HUES64 (cell line): ENCODE measurements around the gene FMOD.
A peak's percentile ranks its signal among the peaks of the same experiment; 100 is the strongest.
"Not testable (repeated sequence)": the region's sequence is repeated elsewhere in the genome, so short reads cannot be mapped to it uniquely, and the experiment has no call there.

Source experiments
- H3K27ac ChIP-seq: 2 replicates; pipeline ENCODE4 v1.7.0; 2013; ENCODE audit warnings: low read depth, low read length, inconsistent platforms
- H3K27me3 ChIP-seq: 2 replicates; pipeline ENCODE4 v1.6.1; 2013; ENCODE audit warnings: mild to moderate bottlenecking, low read length; ENCODE audit not compliant: insufficient read depth
- H3K36me3 ChIP-seq: 2 replicates; pipeline ENCODE4 v1.6.1; 2013; ENCODE audit warnings: mild to moderate bottlenecking, low read length; ENCODE audit not compliant: insufficient read depth
- H3K4me1 ChIP-seq: 2 replicates; pipeline ENCODE4 v1.6.1; 2013; ENCODE audit warnings: mild to moderate bottlenecking, low read length, moderate library complexity; ENCODE audit not compliant: insufficient read depth
- H3K4me3 ChIP-seq: 2 replicates; pipeline ENCODE4 v1.5.1; 2013; ENCODE audit warnings: mild to moderate bottlenecking, low read length, moderate library complexity
- H3K9ac ChIP-seq: 2 replicates; pipeline ENCODE4 v1.6.1; 2013; ENCODE audit warnings: mild to moderate bottlenecking, low read depth, low read length
- H3K9me3 ChIP-seq: 2 replicates; pipeline ENCODE4 v1.6.1; 2013; ENCODE audit warnings: low read depth, low read length; ENCODE audit not compliant: insufficient read depth
- WGBS: fragments of 150-250, 120-280 bp; methylation state at CpG from one replicate; pipeline ENCODE4 v1.1.7; 2013; ENCODE audit warnings: missing lambda C conversion rate; 5-methylcytosine and 5-hydroxymethylcytosine counted together

FMOD gene

GRCh38 chr1:203324105-203325025, 26.6 kb downstream of the FMOD start:
- Histone ChIP-seq H3K27ac (peak overlapping the region; percentile 51), H3K9ac (no peak overlapping the region), H3K4me1 (peaks cover 60% of the 10 kb centered on the region), H3K4me3 (no peak overlapping the region), H3K9me3 (no peaks in the 10 kb centered on the region), H3K27me3 (peaks cover 40% of the 10 kb centered on the region), H3K36me3 (no peaks in the 10 kb centered on the region)
- WGBS, result 70% methylated on average over 13 of the region's 15 CpGs

- WGBS, result 90% methylated on average over 3 of the region's 3 CpGs
- no peak overlapping the region for H3K4me3 ChIP-seq
- H3K4me1 ChIP-seq, result peaks cover 54% of the 10 kb centered on the region
- no peaks in the 10 kb centered on the region for H3K9me3 ChIP-seq
- no peak overlapping the region for H3K9ac ChIP-seq
- no peaks in the 10 kb centered on the region for H3K36me3 ChIP-seq
- peaks cover 47% of the 10 kb centered on the region for H3K27me3 ChIP-seq
- H3K27ac ChIP-seq, result no peak overlapping the region
Observed at GRCh38 chr1:203323587-203323986, 27.3 kb downstream of the FMOD start.

- Histone ChIP-seq H3K9me3 (no peaks in the 10 kb centered on the region), H3K36me3 (no peaks in the 10 kb centered on the region), H3K9ac (no peak overlapping the region), H3K4me3 (no peak overlapping the region), H3K27me3 (peaks cover 55% of the 10 kb centered on the region), H3K27ac (no peak overlapping the region), H3K4me1 (peaks cover 53% of the 10 kb centered on the region)
Observed at GRCh38 chr1:203322500-203323179, 28.3 kb downstream of the FMOD start.

- WGBS, result 90% methylated on average over 6 of the region's 6 CpGs
- no peak overlapping the region for H3K4me3 ChIP-seq
- H3K4me1 ChIP-seq, result peaks cover 49% of the 10 kb centered on the region
- no peaks in the 10 kb centered on the region for H3K9me3 ChIP-seq
- peaks cover 61% of the 10 kb centered on the region for H3K27me3 ChIP-seq
- H3K36me3 ChIP-seq, result no peaks in the 10 kb centered on the region
- no peak overlapping the region for H3K27ac ChIP-seq
- H3K9ac ChIP-seq, result no peak overlapping the region
Observed at GRCh38 chr1:203321273-203322052, 29.5 kb downstream of the FMOD start.

GRCh38 chr1:203320591-203321272, 30.2 kb downstream of the FMOD start:
- no peak overlapping the region for H3K27ac ChIP-seq
- no peak overlapping the region for H3K9ac ChIP-seq
- WGBS, result 50% methylated on average over 6 of the region's 6 CpGs
- H3K4me3 ChIP-seq, result no peak overlapping the region
- H3K27me3 ChIP-seq, result peaks cover 57% of the 10 kb centered on the region
- H3K4me1 ChIP-seq, result peaks cover 41% of the 10 kb centered on the region
- H3K36me3 ChIP-seq, result no peaks in the 10 kb centered on the region
- no peaks in the 10 kb centered on the region for H3K9me3 ChIP-seq

- whole genome bisulfite sequencing, result 81% methylated on average over 1 of the region's 1 CpG
- peaks cover 24% of the 10 kb centered on the region; the same call in 1 of the 2 replicates for H3K4me1 ChIP-seq
- H3K9ac ChIP-seq, result no peak overlapping the region
- no peak overlapping the region for H3K27ac ChIP-seq
- no peaks in the 10 kb centered on the region for H3K9me3 ChIP-seq
- H3K4me3 ChIP-seq, result no peak overlapping the region
- H3K36me3 ChIP-seq, result no peaks in the 10 kb centered on the region
- peaks cover 51% of the 10 kb centered on the region for H3K27me3 ChIP-seq
Observed at GRCh38 chr1:203318229-203318517, 32.7 kb downstream of the FMOD start.

GRCh38 chr1:203317429-203318228, 33.3 kb downstream of the FMOD start:
- Histone ChIP-seq H3K9ac (no peak overlapping the region), H3K27ac (no peak overlapping the region), H3K36me3 (no peaks in the 10 kb centered on the region), H3K9me3 (no peaks in the 10 kb centered on the region), H3K4me1 (peaks cover 22% of the 10 kb centered on the region; the same call in 1 of the 2 replicates), H3K4me3 (no peak overlapping the region), H3K27me3 (peaks cover 50% of the 10 kb centered on the region)
- 74% methylated on average over 6 of the region's 7 CpGs for WGBS

- Histone ChIP-seq H3K27me3 (peaks cover 56% of the 10 kb centered on the region), H3K9me3 (no peaks in the 10 kb centered on the region), H3K36me3 (no peaks in the 10 kb centered on the region), H3K27ac (no peak overlapping the region), H3K4me3 (no peak overlapping the region), H3K4me1 (peaks cover 16% of the 10 kb centered on the region; the same call in 1 of the 2 replicates), H3K9ac (no peak overlapping the region)
- 60% methylated on average over 4 of the region's 4 CpGs for WGBS
Observed at GRCh38 chr1:203316626-203317093, 34.3 kb downstream of the FMOD start.

- WGBS, result 90% methylated on average over 2 of the region's 4 CpGs
- Histone ChIP-seq H3K4me1 (peaks cover 11% of the 10 kb centered on the region; the same call in 1 of the 2 replicates), H3K27me3 (peaks cover 68% of the 10 kb centered on the region)
- not testable (repeated sequence) for H3K9me3 ChIP-seq, H3K36me3 ChIP-seq, H3K27ac ChIP-seq, H3K4me3 ChIP-seq, H3K9ac ChIP-seq
Observed at GRCh38 chr1:203314025-203314759, 36.7 kb downstream of the FMOD start.
